ENCODE data around the gene BCL2L12.

GRCh38 chr19:49677231-49677900 lies 11.6 kb downstream of the BCL2L12 start, which contains the start of gene PRMT1:
- TF ChIP-seq, protein P1, sequence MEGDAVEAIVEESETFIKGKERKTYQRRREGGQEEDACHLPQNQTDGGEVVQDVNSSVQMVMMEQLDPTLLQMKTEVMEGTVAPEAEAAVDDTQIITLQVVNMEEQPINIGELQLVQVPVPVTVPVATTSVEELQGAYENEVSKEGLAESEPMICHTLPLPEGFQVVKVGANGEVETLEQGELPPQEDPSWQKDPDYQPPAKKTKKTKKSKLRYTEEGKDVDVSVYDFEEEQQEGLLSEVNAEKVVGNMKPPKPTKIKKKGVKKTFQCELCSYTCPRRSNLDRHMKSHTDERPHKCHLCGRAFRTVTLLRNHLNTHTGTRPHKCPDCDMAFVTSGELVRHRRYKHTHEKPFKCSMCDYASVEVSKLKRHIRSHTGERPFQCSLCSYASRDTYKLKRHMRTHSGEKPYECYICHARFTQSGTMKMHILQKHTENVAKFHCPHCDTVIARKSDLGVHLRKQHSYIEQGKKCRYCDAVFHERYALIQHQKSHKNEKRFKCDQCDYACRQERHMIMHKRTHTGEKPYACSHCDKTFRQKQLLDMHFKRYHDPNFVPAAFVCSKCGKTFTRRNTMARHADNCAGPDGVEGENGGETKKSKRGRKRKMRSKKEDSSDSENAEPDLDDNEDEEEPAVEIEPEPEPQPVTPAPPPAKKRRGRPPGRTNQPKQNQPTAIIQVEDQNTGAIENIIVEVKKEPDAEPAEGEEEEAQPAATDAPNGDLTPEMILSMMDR (IDR thresholded peaks at IDR 0.05) = no peak
- TF ChIP-seq EZH2 (IDR thresholded peaks at IDR 0.05; ENCODE audit: borderline replicate concordance, insufficient read depth, low read depth, low read length, poor library complexity, severe bottlenecking) = no peak

Measured in B cell (primary cell).